ENCODE measurements around the gene FZR1.
"Not testable (repeated sequence)": the region's sequence is repeated elsewhere in the genome, so short reads cannot be mapped to it uniquely, and the experiment has no call there.

The FZR1 gene

GRCh38 chr19:3573858-3574637 is 67.9 kb downstream of the FZR1 start:
- DNase-seq (ENCODE audit: low read depth in 3 of 3): peak; percentile 62 to 65 (median 64)

- DNase-seq (ENCODE audit: low read depth in 3 of 3): no peak
Measured at GRCh38 chr19:3575260-3575741, 69.2 kb downstream of the FZR1 start.

GRCh38 chr19:3575949-3576673 is 70.0 kb downstream of the FZR1 start:
- DNase-seq (ENCODE audit: low read depth in 3 of 3): no peak

GRCh38 chr19:3576696-3577443 is 70.8 kb downstream of the FZR1 start:
- DNase-seq (ENCODE audit: low read depth in 3 of 3): no peak

- DNase-seq (ENCODE audit: low read depth in 3 of 3): no peak
Measured at GRCh38 chr19:3577723-3578344, 71.7 kb downstream of the FZR1 start.

GRCh38 chr19:3578390-3578789 is 72.3 kb downstream of the FZR1 start:
- no peak for DNase-seq (ENCODE audit: low read depth in 3 of 3)

GRCh38 chr19:3580156-3580934 is 74.2 kb downstream of the FZR1 start:
- no peak for DNase-seq (ENCODE audit: low read depth in 3 of 3)

- not testable (repeated sequence) for DNase-seq (ENCODE audit: low read depth in 3 of 3)
Measured at GRCh38 chr19:3581792-3582191, 75.7 kb downstream of the FZR1 start.

GRCh38 chr19:3584036-3584802 is 78.1 kb downstream of the FZR1 start:
- DNase-seq (ENCODE audit: low read depth in 3 of 3): not testable (repeated sequence)

GRCh38 chr19:3585301-3586126 is 79.4 kb downstream of the FZR1 start, which contains the start of gene GIPC3:
TSS of gene GIPC3 (plus strand) at chr19:3585478. CDS start at chr19:3585598, 120 bp downstream.
- DNase-seq (ENCODE audit: low read depth in 3 of 3): no peak

GRCh38 chr19:3586127-3586626 is 80.1 kb downstream of the FZR1 start:
- DNase-seq (ENCODE audit: low read depth in 3 of 3): no peak

GRCh38 chr19:3586707-3587346 is 80.7 kb downstream of the FZR1 start:
- DNase-seq (ENCODE audit: low read depth in 3 of 3): no peak
